Measurements from ENCODE around the gene RPRD2.
A peak's percentile ranks its signal among the peaks of the same experiment; 100 is the strongest.

Gene RPRD2

DNA sequence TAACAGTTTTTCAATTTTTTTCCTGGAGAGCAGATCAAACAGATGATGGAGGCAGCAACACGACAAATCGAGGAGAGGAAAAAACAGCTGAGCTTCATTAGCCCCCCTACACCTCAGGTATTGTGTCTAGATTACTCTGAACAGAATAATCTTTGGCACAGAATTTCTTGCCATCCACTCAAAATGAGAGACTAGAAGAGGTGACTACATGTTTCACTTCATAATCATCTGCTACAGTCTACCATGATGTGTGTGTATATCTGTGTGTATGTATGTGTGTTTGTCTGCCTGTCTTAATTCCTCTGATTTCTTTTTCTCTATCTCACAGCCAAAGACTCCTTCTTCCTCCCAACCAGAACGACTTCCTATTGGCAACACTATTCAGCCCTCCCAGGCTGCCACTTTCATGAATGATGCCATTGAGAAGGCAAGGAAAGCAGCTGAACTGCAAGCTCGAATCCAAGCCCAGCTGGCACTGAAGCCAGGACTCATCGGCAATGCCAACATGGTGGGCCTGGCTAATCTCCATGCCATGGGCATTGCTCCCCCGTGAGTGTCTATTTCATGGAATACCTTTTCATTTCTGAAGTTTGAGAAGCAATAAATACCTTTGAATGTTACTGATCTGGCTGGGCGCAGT is 31.2 kb upstream of the RPRD2 start:
- no peak overlapping the region for H2AFZ ChIP-seq
- no peaks in the 10 kb centered on the region for H3K36me3 ChIP-seq (ENCODE audit: control insufficient read depth, insufficient read depth, low read length)
- no peaks in the 10 kb centered on the region for H3K79me2 ChIP-seq
- TF ChIP-seq CTCF (IDR thresholded peaks at IDR 0.05) = no peak
- H3K27ac ChIP-seq = no peak overlapping the region
- no peak overlapping the region for H3K4me2 ChIP-seq (ENCODE audit: low read length)
- no peaks in the 10 kb centered on the region for H3K4me1 ChIP-seq
- no peaks in the 10 kb centered on the region for H3K9me3 ChIP-seq (ENCODE audit: control insufficient read depth, low read length)
- no peak overlapping the region for H3K9ac ChIP-seq
- no peak overlapping the region for H3K4me3 ChIP-seq (ENCODE audit: low read depth, low read length)
- no peaks in the 10 kb centered on the region for H3K27me3 ChIP-seq (ENCODE audit: control insufficient read depth, insufficient read depth, low read length)

DNA sequence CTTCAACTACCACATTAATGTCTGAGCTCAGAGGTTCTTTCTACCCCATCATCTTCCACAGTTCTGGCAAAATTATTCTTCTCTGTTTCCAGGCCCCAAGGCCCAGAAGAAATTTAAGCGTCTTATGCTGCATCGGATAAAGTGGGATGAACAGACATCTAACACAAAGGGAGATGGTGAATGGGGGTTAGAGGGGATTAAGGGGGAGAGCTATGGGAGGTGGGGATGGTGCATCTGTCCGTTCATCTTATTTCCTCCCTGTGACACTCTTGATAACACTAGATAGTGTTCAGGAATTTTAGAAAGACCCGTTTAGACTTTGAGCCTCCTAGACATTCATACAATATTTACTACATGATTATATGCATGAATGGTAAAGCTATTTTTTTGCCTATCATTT is 17.6 kb upstream of the RPRD2 start:
- TF ChIP-seq CTCF (IDR thresholded peaks at IDR 0.05) = no peak
- Histone ChIP-seq H3K79me2 (no peaks in the 10 kb centered on the region), H3K4me1 (no peaks in the 10 kb centered on the region), H3K27me3 (ENCODE audit: control insufficient read depth, insufficient read depth, low read length) (no peaks in the 10 kb centered on the region), H3K36me3 (ENCODE audit: control insufficient read depth, insufficient read depth, low read length) (no peaks in the 10 kb centered on the region), H2AFZ (no peak overlapping the region), H3K4me3 (ENCODE audit: low read depth, low read length) (no peak overlapping the region), H3K27ac (no peak overlapping the region), H3K9ac (no peak overlapping the region), H3K9me3 (ENCODE audit: control insufficient read depth, low read length) (no peaks in the 10 kb centered on the region), H3K4me2 (ENCODE audit: low read length) (no peak overlapping the region)

DNA sequence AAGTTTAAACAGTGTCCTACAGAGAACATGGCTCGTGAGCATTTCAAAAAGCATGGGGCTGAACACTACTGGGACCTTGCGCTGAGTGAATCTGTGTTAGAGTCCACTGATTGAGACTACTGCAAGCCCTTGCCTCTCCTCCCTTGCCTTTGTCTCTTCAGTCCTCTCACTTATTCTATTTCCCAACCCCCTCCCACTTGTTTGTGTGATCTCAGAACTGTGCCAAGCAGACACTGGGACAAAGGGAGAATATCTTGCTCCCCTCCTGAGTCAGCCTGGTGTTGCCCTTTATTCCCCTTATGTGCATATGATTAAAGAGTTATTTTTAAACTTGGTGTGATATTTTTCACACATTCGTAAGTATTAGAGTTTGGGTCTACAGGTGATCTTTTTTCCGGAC is 11.1 kb upstream of the RPRD2 start:
- no peak for TF ChIP-seq CTCF (IDR thresholded peaks at IDR 0.05)
- H3K4me2 ChIP-seq (ENCODE audit: low read length) = no peak overlapping the region
- H3K4me3 ChIP-seq (ENCODE audit: low read depth, low read length) = no peak overlapping the region
- no peaks in the 10 kb centered on the region for H3K4me1 ChIP-seq
- H2AFZ ChIP-seq = no peak overlapping the region
- H3K9ac ChIP-seq = no peak overlapping the region
- no peak overlapping the region for H3K27ac ChIP-seq
- H3K79me2 ChIP-seq = no peaks in the 10 kb centered on the region
- no peaks in the 10 kb centered on the region for H3K9me3 ChIP-seq (ENCODE audit: control insufficient read depth, low read length)
- no peaks in the 10 kb centered on the region for H3K36me3 ChIP-seq (ENCODE audit: control insufficient read depth, insufficient read depth, low read length)
- H3K27me3 ChIP-seq (ENCODE audit: control insufficient read depth, insufficient read depth, low read length) = no peaks in the 10 kb centered on the region

GRCh38 chr1:150362721-150363425 is 1.1 kb upstream of the RPRD2 start:
- H3K27me3 ChIP-seq (ENCODE audit: control insufficient read depth, insufficient read depth, low read length) = no peaks in the 10 kb centered on the region

More at GRCh38 chr1:150362721-150363425, 1.1 kb upstream of the RPRD2 start:
- Histone ChIP-seq H3K4me2 (ENCODE audit: low read length) (peak overlapping the region; percentile 100), H3K4me1 (no peaks in the 10 kb centered on the region), H3K9ac (no peak overlapping the region), H3K79me2 (peaks cover 6% of the 10 kb centered on the region), H3K27ac (peak overlapping the region; percentile 97), H2AFZ (peak overlapping the region; percentile 70), H3K36me3 (ENCODE audit: control insufficient read depth, insufficient read depth, low read length) (no peaks in the 10 kb centered on the region), H3K9me3 (ENCODE audit: control insufficient read depth, low read length) (no peaks in the 10 kb centered on the region), H3K4me3 (ENCODE audit: low read depth, low read length) (peak overlapping the region; percentile 100)
- TF ChIP-seq CTCF (IDR thresholded peaks at IDR 0.05) = no peak
